ENCODE data around the gene MZT2A.
"Not testable (repeated sequence)": the region's sequence is repeated elsewhere in the genome, so short reads cannot be mapped to it uniquely, and the experiment has no call there.

- not testable (repeated sequence) for TF ChIP-seq CTCF (IDR thresholded peaks at IDR 0.05; ENCODE audit: low read depth, low read length); POLR2A (IDR thresholded peaks at IDR 0.05; ENCODE audit: extremely low read depth, insufficient read length); MAX (IDR thresholded peaks at IDR 0.05; ENCODE audit: low read depth, low read length)
Measured at GRCh38 chr2:131511969-131512870, 20.0 kb upstream of the MZT2A start.

All from NB4 (cell line).